ENCODE measurements around the gene SETD7.

The SETD7 gene

DNA sequence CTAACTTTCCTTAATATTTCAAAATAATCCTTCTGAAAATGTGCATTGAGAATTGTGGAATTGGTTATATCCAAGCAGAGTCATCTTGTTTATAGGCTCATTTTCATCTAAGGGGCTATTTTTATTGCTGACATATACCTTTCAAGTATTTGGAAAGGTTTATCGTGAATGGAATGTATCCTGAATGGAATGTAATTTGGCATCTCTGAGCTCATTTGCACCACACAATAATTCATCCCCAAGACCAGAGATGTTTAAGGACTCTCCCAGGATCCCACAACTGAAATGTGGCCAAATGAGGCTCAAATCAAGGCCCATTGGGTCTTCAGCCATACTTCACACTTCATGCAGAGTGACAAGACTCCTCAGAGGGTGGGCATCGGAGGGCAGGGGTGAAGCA is 7.5 kb upstream of the SETD7 start:
- Histone ChIP-seq H2AFZ (ENCODE audit: low read depth, low read length) (no peak overlapping the region), H3K36me3 (ENCODE audit: insufficient read depth, low read length) (no peaks in the 10 kb centered on the region), H3K4me1 (ENCODE audit: insufficient read depth, low read length) (peaks cover 9% of the 10 kb centered on the region)

DNA sequence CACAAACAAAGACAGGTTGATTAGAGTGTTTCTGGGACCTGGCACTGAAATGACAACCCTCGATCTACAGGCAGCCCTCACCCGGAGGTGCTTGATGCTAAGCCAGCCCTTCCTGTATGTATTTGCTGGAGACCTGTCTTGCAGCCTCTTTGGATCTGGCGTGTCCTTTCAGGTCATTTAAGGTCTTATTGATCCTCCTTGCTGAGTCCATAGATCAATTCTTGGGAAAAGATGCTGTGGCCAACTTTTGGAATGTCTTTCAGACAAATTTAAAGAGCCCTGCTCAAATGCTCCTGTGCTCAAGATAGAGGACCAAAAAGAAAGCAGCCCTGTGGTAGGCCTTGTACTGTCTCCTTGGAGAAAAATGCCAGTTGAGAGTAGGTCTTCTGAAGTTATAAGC is 6.8 kb upstream of the SETD7 start:
- H3K4me1 ChIP-seq (ENCODE audit: insufficient read depth, low read length) = peaks cover 9% of the 10 kb centered on the region

More for the DNA sequence above, 7.5 kb upstream of the SETD7 start:
- Histone ChIP-seq H3K4me3 (ENCODE audit: low read length) (no peak overlapping the region), H3K27me3 (ENCODE audit: insufficient read depth, low read length) (peaks cover 15% of the 10 kb centered on the region), H3K9me3 (ENCODE audit: low read length) (no peaks in the 10 kb centered on the region)

DNA sequence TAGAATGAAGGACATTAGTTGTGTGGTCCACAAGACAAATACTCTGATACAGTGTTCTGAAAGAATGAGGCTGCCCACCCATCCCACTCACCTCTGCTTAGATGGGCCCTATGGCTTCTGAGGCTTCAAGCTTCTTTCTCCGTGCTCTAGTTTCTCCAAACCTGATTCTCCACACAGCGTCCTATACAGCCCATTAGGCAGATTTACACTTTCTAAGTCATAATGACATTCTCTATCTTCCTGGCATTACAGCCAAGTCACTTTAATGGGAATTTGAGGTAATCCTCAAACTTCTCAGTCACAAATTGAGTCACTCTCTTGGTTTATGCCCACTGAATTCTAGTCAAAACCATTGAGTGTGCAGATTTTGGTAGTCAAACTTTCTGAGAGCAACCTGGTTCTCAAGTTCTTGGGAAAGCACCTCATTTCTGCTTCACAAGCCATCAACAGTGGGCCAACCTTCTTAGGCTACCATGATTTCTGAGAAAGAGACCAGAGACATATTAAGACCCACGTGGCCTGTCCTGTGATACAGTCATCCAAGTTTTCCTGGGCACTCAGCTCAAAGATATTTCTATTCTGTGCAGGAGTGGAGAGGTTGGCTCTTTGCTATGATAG is 6.2 kb upstream of the SETD7 start:
- peaks cover 26% of the 10 kb centered on the region for H3K27me3 ChIP-seq (ENCODE audit: insufficient read depth, low read length)
- H2AFZ ChIP-seq (ENCODE audit: low read depth, low read length) = no peak overlapping the region
- H3K9me3 ChIP-seq (ENCODE audit: low read length) = no peaks in the 10 kb centered on the region
- H3K4me1 ChIP-seq (ENCODE audit: insufficient read depth, low read length) = peaks cover 11% of the 10 kb centered on the region
- no peaks in the 10 kb centered on the region for H3K36me3 ChIP-seq (ENCODE audit: insufficient read depth, low read length)
- no peak overlapping the region for H3K4me3 ChIP-seq (ENCODE audit: low read length)

More for the DNA sequence above, 6.8 kb upstream of the SETD7 start:
- H3K4me3 ChIP-seq (ENCODE audit: low read length) = no peak overlapping the region
- H3K36me3 ChIP-seq (ENCODE audit: insufficient read depth, low read length) = no peaks in the 10 kb centered on the region
- H2AFZ ChIP-seq (ENCODE audit: low read depth, low read length) = no peak overlapping the region
- peaks cover 22% of the 10 kb centered on the region for H3K27me3 ChIP-seq (ENCODE audit: insufficient read depth, low read length)
- H3K9me3 ChIP-seq (ENCODE audit: low read length) = no peaks in the 10 kb centered on the region

- H3K9me3 ChIP-seq (ENCODE audit: low read length) = no peaks in the 10 kb centered on the region
- no peak overlapping the region for H3K4me3 ChIP-seq (ENCODE audit: low read length)
- peaks cover 13% of the 10 kb centered on the region for H3K4me1 ChIP-seq (ENCODE audit: insufficient read depth, low read length)
- H2AFZ ChIP-seq (ENCODE audit: low read depth, low read length) = no peak overlapping the region
- H3K36me3 ChIP-seq (ENCODE audit: insufficient read depth, low read length) = no peaks in the 10 kb centered on the region
- H3K27me3 ChIP-seq (ENCODE audit: insufficient read depth, low read length) = peaks cover 26% of the 10 kb centered on the region
These were observed 4.5 kb upstream of the SETD7 start for GRCh38 chr4:139560406-139561104.

DNA sequence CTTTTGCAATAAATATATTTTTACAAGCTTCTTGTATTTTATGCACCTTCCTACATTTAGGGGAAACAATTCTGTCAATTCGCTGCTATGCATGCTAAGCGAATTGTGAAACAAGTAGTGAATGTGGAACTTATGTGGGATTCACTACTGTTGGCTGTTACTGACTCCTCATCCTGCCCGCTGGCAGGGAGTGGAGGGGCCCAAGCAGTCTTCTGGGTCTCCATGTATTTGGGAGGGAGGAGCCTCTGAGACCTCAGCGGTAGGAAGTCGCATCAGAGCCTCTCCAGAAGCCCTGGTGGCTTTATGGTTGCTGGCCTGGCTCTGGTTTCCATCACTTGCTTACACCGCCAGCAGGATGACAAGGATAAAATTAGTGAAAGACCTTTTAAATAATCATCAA is 3.7 kb upstream of the SETD7 start:
- Histone ChIP-seq H3K4me3 (ENCODE audit: low read length) (no peak overlapping the region), H2AFZ (ENCODE audit: low read depth, low read length) (no peak overlapping the region), H3K9me3 (ENCODE audit: low read length) (no peaks in the 10 kb centered on the region), H3K4me1 (ENCODE audit: insufficient read depth, low read length) (peaks cover 15% of the 10 kb centered on the region), H3K36me3 (ENCODE audit: insufficient read depth, low read length) (no peaks in the 10 kb centered on the region), H3K27me3 (ENCODE audit: insufficient read depth, low read length) (peaks cover 26% of the 10 kb centered on the region)

DNA sequence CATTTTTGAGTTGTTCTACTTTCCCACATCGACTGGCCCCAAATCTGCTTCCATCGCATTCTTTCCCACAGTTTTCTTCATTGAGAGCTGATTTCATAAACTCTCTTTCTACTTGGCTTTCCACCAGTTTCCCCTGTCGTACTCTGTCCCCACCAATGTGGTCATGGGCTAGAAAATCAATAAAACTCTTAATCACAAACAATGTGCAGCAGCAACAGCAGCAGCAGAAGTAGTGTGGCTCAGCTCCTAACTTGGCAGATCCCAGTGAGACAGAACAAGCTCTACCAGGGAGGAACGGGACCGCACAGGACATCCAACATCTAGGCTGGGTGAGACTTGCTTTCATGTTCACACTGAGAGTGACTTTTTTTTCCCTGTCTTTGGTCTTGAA is 3.1 kb upstream of the SETD7 start:
- Histone ChIP-seq H3K4me1 (ENCODE audit: insufficient read depth, low read length) (peaks cover 20% of the 10 kb centered on the region), H3K36me3 (ENCODE audit: insufficient read depth, low read length) (no peaks in the 10 kb centered on the region), H2AFZ (ENCODE audit: low read depth, low read length) (no peak overlapping the region), H3K4me3 (ENCODE audit: low read length) (no peak overlapping the region), H3K9me3 (ENCODE audit: low read length) (no peaks in the 10 kb centered on the region), H3K27me3 (ENCODE audit: insufficient read depth, low read length) (peaks cover 26% of the 10 kb centered on the region)

DNA sequence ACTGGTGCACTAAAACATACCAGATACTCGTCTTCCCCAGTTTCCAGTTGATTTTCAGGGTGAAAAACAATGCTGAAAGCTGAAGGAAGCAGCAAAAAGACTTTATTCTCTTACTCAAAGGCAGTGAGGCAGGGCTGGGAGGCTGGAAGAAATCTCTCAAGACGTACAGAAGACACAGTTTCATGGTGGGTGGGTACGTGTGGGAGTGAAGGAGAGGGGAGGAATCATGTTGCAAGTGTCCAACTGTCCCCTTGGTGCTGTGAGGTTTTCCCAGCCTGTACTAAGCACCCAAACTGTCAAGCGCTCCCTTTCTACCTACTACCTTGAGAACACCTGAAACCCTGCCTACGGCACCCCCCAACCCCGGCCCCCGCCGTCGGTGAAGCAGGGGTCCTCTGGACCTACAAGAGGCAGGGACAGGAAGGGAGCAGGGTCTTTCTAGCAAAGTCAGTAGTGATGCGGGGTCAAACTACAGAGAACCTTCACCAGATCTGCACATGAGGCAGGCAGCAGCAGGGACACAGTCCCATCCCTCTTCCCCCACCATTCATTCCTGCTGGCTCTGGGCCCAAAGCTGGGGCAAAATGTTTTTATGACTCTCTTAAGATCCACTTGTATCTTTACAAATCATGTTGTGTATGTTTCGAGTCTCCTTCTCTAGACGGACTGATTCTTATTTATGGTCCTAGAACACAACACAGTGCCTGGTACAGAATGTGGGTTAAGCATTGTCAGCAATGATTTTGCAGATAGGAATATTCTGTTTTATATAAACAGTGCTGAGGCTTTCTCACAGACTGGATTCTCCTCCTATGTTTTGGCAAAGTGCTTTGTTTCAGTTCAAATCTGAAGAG is 2.4 kb upstream of the SETD7 start:
- Histone ChIP-seq H3K27me3 (ENCODE audit: insufficient read depth, low read length) (peaks cover 26% of the 10 kb centered on the region), H3K4me1 (ENCODE audit: insufficient read depth, low read length) (peaks cover 25% of the 10 kb centered on the region), H2AFZ (ENCODE audit: low read depth, low read length) (no peak overlapping the region), H3K36me3 (ENCODE audit: insufficient read depth, low read length) (no peaks in the 10 kb centered on the region), H3K9me3 (ENCODE audit: low read length) (no peaks in the 10 kb centered on the region), H3K4me3 (ENCODE audit: low read length) (no peak overlapping the region)

GRCh38 chr4:139557556-139558110 is 1.6 kb upstream of the SETD7 start:
- H3K4me3 ChIP-seq (ENCODE audit: low read length) = peak overlapping the region; percentile 82
- H3K4me1 ChIP-seq (ENCODE audit: insufficient read depth, low read length) = peaks cover 28% of the 10 kb centered on the region
- peaks cover 26% of the 10 kb centered on the region for H3K27me3 ChIP-seq (ENCODE audit: insufficient read depth, low read length)

DNA sequence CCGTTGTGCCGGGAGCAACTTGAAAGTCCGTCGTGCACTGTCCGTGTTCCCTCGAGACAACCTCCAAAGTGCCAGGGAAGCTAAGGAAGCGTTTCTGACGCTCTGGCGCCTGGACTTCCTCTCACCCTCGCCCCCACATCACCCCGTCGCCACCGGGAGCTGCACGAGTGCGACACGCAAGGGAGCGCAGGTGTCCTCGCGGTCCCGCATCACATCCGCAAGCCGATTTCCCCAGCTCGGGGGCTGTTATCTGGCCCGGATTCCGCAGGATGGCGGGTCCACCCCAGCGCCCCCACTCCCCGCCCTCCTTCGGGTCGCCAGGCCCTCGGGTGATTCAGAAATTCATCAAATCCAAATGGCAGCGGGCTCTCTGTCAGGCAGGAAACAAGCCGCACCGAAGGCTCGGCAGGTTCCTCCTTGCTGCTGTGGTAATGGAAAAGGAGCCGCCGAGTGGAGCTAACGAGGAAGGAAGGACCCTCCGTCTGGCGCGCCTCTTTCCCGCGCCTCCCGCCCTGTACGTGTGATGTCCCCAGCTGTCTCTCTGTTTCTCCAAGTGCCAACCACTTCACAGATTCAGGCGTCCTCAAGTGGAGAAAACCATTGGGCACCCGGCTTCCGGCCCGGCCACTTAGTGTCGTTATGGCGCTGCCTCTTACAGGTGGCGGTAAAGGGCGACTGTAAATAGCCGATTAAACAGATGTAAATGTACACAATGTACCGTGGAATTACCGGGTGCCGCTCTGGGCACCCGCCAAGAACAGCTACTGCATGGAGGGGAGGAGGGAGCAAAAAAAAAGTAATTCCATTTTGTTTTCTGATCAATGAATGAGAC is 921 bp upstream of the SETD7 start:
- H3K36me3 ChIP-seq (ENCODE audit: insufficient read depth, low read length) = no peaks in the 10 kb centered on the region
- H3K27me3 ChIP-seq (ENCODE audit: insufficient read depth, low read length) = peaks cover 26% of the 10 kb centered on the region
- H3K4me1 ChIP-seq (ENCODE audit: insufficient read depth, low read length) = peaks cover 31% of the 10 kb centered on the region
- peak overlapping the region; percentile 84 for H2AFZ ChIP-seq (ENCODE audit: low read depth, low read length)
- H3K9me3 ChIP-seq (ENCODE audit: low read length) = no peaks in the 10 kb centered on the region
- peak overlapping the region; percentile 82 for H3K4me3 ChIP-seq (ENCODE audit: low read length)

More at GRCh38 chr4:139557556-139558110, 1.6 kb upstream of the SETD7 start:
- H3K36me3 ChIP-seq (ENCODE audit: insufficient read depth, low read length) = no peaks in the 10 kb centered on the region
- peak overlapping the region; percentile 84 for H2AFZ ChIP-seq (ENCODE audit: low read depth, low read length)
- H3K9me3 ChIP-seq (ENCODE audit: low read length) = no peaks in the 10 kb centered on the region

GRCh38 chr4:139555705-139556070 is 331 bp downstream of the SETD7 start:
- Histone ChIP-seq H3K4me1 (ENCODE audit: insufficient read depth, low read length) (peaks cover 31% of the 10 kb centered on the region), H3K27me3 (ENCODE audit: insufficient read depth, low read length) (peaks cover 26% of the 10 kb centered on the region), H3K9me3 (ENCODE audit: low read length) (no peaks in the 10 kb centered on the region), H2AFZ (ENCODE audit: low read depth, low read length) (peak overlapping the region; percentile 84), H3K36me3 (ENCODE audit: insufficient read depth, low read length) (no peaks in the 10 kb centered on the region), H3K4me3 (ENCODE audit: low read length) (peak overlapping the region; percentile 82)

DNA sequence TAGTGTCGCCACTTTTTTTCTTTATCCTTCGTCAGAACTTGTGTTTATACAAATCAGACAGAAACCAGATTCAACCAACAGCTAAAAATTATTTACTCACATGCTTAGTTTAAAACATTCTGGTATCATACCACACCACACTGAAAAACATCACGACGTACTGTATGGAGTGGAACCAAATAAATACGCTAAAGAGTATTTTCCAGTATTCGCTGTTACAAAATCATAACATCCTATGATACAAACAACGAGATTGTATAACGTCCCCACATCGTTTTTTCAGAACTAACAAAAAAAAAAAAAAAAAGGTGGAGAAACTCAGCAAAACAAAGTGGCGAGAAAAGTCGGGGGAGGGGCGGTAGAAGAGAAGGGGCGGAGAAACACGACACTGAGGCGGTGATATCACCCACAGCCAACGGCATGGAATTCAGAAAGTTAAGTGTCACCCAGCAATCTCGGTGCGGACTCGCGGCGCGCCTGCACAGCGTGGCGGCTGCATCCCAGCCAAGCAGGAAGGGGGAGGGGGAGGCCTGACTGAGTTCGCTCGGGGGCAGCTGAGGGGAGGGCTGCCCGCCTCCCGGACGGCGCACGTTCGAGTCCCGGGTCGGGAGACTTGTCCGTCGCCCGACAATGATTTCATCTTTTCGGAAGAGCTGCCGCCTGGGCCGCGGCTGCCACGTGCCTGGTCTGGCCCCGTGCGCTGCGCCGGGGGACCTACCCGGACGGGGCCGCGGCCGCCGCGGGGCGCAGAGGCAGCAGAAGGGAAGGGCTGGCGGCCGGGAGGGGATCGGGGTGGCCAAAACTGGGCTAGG is 920 bp downstream of the SETD7 start:
- peaks cover 26% of the 10 kb centered on the region for H3K27me3 ChIP-seq (ENCODE audit: insufficient read depth, low read length)
- peaks cover 26% of the 10 kb centered on the region for H3K4me1 ChIP-seq (ENCODE audit: insufficient read depth, low read length)
- H3K36me3 ChIP-seq (ENCODE audit: insufficient read depth, low read length) = no peaks in the 10 kb centered on the region
- peak overlapping the region; percentile 84 for H2AFZ ChIP-seq (ENCODE audit: low read depth, low read length)
- peak overlapping the region; percentile 82 for H3K4me3 ChIP-seq (ENCODE audit: low read length)
- no peaks in the 10 kb centered on the region for H3K9me3 ChIP-seq (ENCODE audit: low read length)

- H3K4me1 ChIP-seq (ENCODE audit: insufficient read depth, low read length) = peaks cover 25% of the 10 kb centered on the region
These were observed 1.5 kb downstream of the SETD7 start for GRCh38 chr4:139554642-139554892.

More at GRCh38 chr4:139554642-139554892, 1.5 kb downstream of the SETD7 start:
- H2AFZ ChIP-seq (ENCODE audit: low read depth, low read length) = no peak overlapping the region
- peak overlapping the region; percentile 82 for H3K4me3 ChIP-seq (ENCODE audit: low read length)
- peaks cover 21% of the 10 kb centered on the region for H3K27me3 ChIP-seq (ENCODE audit: insufficient read depth, low read length)
- H3K36me3 ChIP-seq (ENCODE audit: insufficient read depth, low read length) = no peaks in the 10 kb centered on the region
- no peaks in the 10 kb centered on the region for H3K9me3 ChIP-seq (ENCODE audit: low read length)

Measured in neuron (in vitro differentiated cells).